HG02938 (cell line): ENCODE results near the gene CFAP20DC.
A peak's percentile ranks its signal among the peaks of the same experiment; 100 is the strongest.
"Not testable (repeated sequence)": the region's sequence is repeated elsewhere in the genome, so short reads cannot be mapped to it uniquely, and the experiment has no call there.

Source experiments
- ATAC-seq: cut with Tn5 transposase; IDR thresholded peaks from one replicate; pipeline ENCODE4 v1.9.1; 2021; ENCODE audit warnings: mild to moderate bottlenecking, moderate library complexity; ENCODE audit not compliant: unreplicated experiment

The CFAP20DC gene

DNA sequence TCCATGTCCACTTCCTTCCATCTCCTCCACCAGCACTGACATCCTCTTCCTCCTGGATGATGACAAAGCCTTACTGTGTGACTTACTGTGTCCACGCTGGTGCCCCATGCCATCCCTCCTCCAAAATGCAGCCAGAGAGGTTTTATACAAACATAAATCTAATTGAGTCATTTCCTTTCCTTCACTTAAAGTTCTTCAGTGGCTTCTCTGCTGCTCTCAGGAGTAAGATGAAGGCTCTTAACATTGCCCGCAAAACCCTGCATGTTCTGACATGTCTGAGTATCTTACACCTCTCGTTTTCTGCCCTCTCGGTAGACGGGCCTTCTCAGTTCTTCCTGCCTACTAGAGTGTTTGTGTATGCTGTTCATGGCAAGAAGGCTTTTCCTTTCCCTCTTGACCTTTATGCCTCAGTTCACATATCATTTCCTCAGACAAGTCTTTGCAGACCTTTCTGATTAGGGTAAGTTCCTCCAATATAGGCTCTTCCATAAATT is 175.5 kb downstream of the CFAP20DC start:
- peak; percentile 74 for ATAC-seq

- peak; percentile 61 for ATAC-seq
Measured at GRCh38 chr3:58868097-58868779, 181.6 kb downstream of the CFAP20DC start.

DNA sequence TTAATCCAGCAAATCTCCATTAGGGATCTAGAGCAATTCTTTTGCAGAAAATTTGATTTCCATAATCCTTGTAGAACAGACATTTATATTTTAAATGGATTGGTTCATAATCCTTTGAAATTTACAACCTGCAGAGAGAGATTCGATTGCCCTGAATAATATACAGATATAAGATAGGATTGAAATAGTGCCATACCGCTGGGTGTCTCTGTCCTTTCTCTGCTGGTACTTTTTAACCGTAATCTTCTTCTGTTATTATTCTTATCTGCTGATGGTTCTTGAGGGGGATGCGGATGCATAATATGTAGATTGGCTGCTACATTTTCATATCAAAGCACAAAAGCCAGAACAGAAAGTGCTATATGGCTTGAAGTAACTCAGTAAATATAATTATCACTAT is 182.2 kb downstream of the CFAP20DC start:
- no peak for ATAC-seq

GRCh38 chr3:58866079-58866478 is 183.7 kb downstream of the CFAP20DC start:
- no peak for ATAC-seq

- no peak for ATAC-seq
Measured at GRCh38 chr3:58864480-58864879, 185.3 kb downstream of the CFAP20DC start.

DNA sequence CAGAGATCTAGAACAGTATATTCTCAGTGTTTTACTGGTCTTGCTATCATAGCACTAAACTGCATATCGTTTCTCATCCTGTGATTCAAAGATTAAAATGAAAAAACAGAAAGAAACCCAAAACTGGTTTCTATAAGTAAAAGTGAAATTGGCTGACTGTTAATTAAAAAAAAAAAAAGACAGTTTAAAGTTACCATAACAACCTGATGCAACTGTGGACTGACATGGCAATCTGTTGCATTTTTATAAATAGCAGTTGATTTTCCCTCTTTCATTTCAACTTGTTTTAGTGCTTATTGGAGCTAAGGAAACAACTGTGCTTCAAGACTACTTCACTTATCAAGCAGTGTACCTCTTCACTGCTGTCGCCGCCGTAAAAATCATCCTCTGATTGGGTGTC is 186.6 kb downstream of the CFAP20DC start:
- no peak for ATAC-seq

DNA sequence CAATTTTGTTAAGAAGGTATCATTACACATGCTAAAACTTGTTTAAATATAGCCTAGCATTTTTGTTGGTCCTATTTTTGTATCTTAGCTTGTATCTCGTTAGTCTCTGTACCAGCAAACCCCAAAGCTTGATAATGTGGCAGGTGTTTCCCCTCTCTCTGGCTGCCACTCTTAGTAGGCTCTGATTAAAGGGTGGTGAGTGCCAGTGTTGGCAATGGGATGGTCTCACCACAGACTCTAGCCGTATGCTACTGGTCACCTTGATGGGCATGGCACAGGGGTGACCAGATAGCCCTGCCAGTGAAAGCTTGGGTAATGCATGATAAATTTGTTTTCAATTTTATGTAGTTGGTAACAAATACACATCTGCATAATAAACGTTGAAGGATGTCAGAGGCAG is 188.3 kb downstream of the CFAP20DC start:
- ATAC-seq, result no peak

GRCh38 chr3:58858126-58858525 is 191.7 kb downstream of the CFAP20DC start:
- ATAC-seq, result no peak

- ATAC-seq, result no peak
Measured at GRCh38 chr3:58857402-58857801, 192.4 kb downstream of the CFAP20DC start.

DNA sequence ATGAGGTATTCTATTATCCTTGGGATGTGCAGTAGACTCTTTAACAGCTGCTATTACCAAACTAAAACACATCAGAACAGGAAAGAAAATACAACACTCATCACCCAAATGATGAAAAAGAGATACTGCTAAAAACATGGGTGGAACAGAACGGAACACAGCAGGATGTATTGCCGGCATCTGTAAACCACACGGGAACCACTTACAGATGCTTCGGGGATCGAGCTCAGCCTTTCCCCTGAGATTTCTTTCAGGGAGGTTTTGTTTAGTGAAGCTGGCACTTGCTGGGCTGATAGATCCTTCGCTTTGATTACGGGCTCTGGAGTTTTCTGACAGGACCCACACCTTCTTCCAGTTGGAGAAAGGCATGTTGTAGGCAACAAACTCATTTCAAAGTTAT is 201.0 kb downstream of the CFAP20DC start:
- no peak for ATAC-seq

GRCh38 chr3:58842050-58842747 is 207.6 kb downstream of the CFAP20DC start:
- not testable (repeated sequence) for ATAC-seq

DNA sequence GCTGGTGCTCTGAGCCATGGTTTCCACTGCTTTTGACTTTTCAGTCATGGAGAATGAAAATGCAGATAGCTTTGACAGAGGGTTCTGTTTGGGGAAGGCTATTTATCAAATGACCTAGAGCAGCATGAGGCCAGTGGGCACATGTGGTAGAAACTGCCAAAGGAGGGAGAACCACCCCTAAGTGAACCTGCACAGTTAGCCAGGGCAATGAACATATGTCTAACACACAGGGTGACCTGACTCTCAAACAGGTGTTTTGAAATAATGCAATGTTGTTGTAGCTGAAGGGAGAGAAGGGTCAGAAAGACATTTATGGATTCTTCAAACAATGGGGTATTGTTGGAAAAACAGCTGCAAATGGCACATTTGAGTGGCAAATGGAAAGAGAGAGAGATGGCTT is 208.9 kb downstream of the CFAP20DC start:
- ATAC-seq, result no peak

- ATAC-seq, result no peak
Measured at GRCh38 chr3:58839964-58840363, 209.9 kb downstream of the CFAP20DC start.

- ATAC-seq, result no peak
Measured at GRCh38 chr3:58839187-58839586, 210.6 kb downstream of the CFAP20DC start.

DNA sequence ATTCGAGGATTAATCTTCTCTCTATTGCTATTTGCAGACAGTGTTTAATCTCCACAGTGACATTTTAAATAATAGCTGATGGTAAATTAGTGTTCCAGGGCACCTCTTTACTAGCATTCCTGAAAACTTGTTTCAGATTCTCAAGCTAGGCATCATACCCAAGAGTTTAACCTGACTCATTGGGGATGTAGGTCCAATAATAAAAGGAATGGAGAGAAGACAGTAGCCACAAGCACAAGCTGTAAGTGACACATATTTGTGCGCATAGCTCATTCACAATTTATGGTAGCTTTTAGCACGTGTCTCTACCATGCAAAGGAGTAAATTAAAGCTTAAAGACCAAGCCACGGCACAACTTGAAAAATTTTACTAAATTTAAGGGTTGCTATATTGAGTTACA is 212.0 kb downstream of the CFAP20DC start:
- no peak for ATAC-seq

DNA sequence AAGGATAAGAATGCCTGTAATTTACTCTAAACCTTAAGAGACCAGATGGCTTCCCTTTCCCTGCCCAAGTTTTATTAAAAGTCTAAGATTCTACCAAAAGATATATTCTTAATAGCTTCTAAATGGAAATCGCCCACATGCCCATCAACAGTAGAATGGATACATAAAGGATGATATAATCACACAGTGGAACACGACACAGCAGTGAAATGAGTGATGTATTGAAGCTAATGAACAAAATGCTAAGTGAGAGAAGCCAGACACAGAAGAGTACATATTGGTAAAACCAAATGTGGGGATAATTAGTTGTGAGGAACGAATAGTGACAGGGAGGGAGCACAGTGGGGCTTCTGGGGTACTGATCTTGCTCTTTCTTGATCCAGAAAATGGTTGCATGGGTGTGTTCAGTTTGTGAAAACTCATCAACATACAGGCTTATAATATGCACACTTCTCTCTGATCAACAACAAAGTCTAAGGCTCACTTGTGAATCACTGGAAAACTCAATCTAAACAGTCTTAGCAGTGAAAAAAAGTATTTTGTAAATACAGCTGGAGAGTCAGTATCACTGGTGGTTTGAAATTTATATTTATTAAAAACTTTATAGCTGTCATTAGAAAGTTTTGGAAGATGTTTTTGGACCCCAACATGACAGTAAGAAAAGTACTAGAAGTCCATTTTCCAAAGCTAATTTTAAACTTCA is 212.5 kb downstream of the CFAP20DC start:
- no peak for ATAC-seq

DNA sequence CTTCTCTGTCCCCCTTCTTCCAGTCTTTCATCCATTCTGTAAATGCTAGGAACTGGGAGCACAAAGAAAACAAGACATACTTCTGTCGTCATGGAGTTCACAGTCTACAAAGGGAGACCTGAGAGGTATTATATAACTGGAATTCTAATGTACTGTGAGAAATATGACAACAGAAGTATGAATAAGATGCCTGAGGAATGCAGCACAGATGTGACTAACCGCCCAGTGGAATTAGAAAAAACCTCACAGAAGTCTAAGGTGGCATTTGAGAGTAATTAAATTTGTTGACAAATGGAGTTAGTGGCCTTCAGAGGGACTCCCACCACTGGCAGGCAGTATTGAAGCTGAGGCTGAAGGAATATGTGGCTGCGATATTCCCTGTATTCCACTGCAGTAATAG is 214.7 kb downstream of the CFAP20DC start:
- ATAC-seq, result no peak

DNA sequence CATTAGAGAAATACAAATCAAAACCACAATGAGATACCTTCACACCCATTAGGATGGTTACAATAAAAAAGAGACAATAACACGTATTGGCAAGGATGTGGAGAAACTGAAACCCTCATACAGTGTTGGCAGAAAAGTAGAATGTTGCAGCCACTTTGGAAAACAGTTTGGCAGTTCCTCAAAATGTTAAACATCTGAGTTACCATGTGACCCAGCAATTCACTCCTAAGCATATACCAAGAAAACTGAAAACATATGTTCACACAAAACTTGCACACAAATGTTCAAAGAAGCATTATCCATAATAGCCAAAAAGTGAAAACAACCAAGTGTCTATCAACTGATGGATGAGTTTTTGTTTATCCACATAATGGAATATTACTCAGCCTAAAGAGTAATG is 216.3 kb downstream of the CFAP20DC start:
- ATAC-seq, result no peak

GRCh38 chr3:58829321-58830000 is 220.4 kb downstream of the CFAP20DC start:
- ATAC-seq, result no peak

- ATAC-seq, result no peak
Measured at GRCh38 chr3:58824777-58825176, 225.0 kb downstream of the CFAP20DC start.

DNA sequence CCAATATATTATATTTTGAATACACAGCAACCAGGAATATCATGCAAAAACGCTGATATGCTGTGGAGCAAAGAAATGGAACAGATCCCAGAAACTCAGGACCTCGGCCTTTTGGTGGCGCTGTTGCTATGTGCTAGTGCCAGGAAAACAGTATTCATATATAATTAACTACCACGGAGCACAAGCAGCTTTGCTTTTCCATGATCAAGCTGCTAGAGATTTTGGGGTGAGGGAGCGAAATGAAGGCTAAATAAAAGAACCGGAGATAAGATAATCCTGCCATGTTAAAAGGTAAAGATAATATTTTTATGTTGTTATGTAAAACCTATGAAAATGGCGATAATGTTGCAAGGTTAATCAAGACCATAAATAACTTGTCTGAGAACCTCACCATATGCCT is 225.5 kb downstream of the CFAP20DC start:
- no peak for ATAC-seq
